B cell (primary cell): ENCODE results near the gene CHST13.

Experiments
- CTCF ChIP-seq: fragments of 200-600 bp; IDR thresholded peaks from one replicate; pipeline ENCODE4 v1.8.0; 2022; ENCODE audit warnings: antibody characterized with exemption, mild to moderate bottlenecking
- EZH2 ChIP-seq: IDR thresholded peaks from 2 replicates; pipeline ENCODE4 v1.6.1; 2012; ENCODE audit warnings: borderline replicate concordance, low read depth, mild to moderate bottlenecking, moderate library complexity, low read length; ENCODE audit not compliant: insufficient read depth, poor library complexity, severe bottlenecking

GRCh38 chr3:126562737-126563276 is 38.9 kb downstream of the CHST13 start:
- TF ChIP-seq CTCF (no peak), EZH2 (no peak)
